Subcutaneous adipose tissue (tissue), 4 donors: ENCODE results near the gene UVRAG. TPM values are rescaled to one million over a fixed set of nuclear protein-coding genes. Genes with fewer than 3 reads are reported as not detected.

ENCODE experiments used
- total RNA-seq, 4 donors: library from RNA; depleted of rRNA; stranded (reverse); fragments of >200 nt; gene quantifications; one replicate each; pipeline ENCODE4 v1.1.0, GENCODE V29; 2016
- TF ChIP-seq, protein P1 (sequence below): fragments of 450-650 bp; IDR thresholded peaks from one replicate; pipeline ENCODE4 v1.5.1; 2016; ENCODE audit warnings: low read depth, mild to moderate bottlenecking, control low read depth, antibody characterized with exemption, moderate library complexity

Gene UVRAG
- total RNA-seq, 4 donors from 2014 or later = 59.7 to 108 (median 93.7) TPM

DNA sequence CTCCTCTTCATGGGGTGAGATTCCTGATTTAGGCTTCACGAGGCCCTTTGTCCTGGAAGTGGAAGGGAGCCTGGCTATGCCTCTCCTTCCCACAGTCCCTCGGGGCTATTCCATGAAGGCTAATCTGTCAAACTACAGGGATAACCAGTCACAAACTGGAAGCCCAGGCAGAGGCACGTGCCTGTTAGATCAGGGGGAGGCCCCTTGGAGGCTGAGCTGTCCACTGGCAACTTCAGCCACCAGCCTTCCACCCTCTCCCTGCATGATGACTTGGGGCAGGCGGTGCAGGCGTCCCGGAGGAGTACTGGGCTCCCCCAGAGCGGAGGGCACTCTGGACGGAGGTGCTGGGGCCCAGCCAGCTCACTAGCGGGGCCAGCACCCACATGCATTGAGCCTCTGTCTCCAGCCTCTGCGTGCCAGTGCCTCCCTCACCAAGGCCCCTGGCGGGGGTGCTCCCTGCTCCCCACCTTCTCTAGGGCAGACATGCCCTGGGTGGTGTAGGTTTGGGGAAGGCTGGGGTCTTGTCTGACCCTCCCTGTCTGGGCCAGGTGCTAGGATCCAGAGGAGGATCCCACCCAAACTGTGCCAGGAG is 348.4 kb downstream of the UVRAG start:
- TF ChIP-seq, protein P1, sequence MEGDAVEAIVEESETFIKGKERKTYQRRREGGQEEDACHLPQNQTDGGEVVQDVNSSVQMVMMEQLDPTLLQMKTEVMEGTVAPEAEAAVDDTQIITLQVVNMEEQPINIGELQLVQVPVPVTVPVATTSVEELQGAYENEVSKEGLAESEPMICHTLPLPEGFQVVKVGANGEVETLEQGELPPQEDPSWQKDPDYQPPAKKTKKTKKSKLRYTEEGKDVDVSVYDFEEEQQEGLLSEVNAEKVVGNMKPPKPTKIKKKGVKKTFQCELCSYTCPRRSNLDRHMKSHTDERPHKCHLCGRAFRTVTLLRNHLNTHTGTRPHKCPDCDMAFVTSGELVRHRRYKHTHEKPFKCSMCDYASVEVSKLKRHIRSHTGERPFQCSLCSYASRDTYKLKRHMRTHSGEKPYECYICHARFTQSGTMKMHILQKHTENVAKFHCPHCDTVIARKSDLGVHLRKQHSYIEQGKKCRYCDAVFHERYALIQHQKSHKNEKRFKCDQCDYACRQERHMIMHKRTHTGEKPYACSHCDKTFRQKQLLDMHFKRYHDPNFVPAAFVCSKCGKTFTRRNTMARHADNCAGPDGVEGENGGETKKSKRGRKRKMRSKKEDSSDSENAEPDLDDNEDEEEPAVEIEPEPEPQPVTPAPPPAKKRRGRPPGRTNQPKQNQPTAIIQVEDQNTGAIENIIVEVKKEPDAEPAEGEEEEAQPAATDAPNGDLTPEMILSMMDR = no peak

DNA sequence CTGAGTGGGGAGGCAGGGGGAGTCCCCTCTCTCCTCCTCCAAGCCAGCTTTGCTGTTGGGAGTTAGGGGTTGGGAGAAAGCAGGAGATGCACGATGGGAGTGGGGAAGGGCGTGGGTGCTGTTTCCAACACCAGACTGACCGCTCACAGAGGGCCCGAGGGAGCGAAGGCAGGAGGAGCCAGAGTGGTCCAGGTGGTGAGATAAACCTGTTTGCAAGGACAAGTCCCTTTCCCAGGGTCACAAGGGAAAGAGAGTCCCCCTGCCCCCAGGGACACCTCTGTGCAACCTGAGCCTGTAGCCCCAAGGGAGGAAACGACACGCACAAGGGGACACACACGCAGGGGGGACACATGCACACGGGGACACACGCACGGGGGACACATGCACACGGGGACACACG is 349.1 kb downstream of the UVRAG start:
- TF ChIP-seq, protein P1 = no peak

DNA sequence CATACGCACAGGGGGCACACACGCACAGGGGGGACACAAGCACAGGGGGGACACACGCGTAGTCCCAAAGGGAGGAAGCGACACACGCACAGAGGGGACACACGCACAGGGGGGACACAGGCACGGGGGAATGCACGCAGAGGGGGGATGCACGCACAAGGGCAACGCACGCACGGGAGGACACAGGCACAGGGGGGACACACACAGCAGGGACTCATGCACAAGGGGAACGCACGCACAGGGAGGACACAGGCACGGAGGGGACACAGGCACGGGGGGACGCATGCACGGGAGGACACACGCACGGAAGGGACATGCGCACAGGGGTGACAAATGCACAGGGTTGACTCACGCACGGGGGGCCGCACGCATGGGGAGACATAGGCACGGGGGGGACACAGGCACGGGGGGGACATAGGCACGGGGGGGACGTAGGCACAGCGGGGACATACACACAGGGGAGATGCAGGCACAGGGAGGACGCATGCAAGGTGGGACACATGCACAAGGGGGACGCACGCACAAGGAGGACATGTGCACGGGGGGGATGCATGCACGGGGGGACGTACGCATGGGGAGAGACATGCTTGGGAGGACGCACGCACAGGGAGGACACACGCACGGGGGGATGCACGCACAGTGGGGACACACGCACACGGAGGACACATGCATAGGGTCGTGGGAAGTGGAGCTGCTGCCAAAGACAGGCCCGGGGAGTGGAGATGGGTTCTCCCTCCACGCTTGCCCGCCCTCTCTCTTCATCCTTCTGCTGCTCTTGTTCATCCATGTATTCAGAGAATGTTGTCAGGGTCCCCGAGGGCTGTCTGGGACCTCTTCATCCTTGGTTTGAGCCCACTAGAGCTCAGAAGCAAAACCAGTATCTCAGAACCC is 350.1 kb downstream of the UVRAG start:
- TF ChIP-seq, protein P1 = no peak

DNA sequence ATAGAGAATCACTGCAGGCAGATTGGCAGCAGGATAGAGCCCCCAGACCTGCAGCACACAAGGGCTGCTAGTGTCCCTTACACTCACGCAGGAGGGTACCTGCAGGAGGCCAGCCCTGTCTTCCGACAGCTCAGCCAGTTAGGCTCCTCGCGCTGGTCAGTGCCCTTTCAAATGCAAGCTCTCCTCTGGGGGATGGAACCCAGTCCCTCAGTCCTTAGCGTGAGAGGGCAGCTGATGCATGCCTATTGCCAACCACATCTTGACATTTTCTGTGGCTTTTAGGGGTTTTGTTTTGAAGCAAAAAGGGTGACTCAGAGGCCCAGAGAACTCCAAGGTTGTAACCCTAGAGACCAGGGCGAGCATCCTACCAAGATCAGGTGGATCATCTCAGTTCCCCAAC is 351.3 kb downstream of the UVRAG start:
- TF ChIP-seq, protein P1 = no peak

DNA sequence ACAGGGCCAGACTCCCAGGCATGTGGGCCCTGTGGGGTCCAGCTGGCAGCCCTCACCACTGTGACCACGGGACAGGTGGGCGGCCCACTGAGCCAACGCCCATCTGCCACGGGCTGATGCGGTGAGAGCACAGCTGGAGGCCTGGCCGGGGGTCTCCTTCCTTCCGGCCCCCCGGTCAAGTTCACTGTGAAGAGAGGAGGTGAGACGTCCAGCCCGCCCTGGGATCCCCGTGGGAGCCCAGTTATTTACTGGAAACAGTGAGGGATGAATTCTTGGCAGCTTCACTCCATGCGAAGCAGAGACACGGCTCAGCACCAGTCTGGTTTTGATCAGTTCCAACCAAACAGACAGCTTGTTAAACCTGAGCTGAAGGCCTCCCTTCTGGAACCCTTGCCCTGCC is 352.6 kb downstream of the UVRAG start:
- TF ChIP-seq, protein P1 = no peak

DNA sequence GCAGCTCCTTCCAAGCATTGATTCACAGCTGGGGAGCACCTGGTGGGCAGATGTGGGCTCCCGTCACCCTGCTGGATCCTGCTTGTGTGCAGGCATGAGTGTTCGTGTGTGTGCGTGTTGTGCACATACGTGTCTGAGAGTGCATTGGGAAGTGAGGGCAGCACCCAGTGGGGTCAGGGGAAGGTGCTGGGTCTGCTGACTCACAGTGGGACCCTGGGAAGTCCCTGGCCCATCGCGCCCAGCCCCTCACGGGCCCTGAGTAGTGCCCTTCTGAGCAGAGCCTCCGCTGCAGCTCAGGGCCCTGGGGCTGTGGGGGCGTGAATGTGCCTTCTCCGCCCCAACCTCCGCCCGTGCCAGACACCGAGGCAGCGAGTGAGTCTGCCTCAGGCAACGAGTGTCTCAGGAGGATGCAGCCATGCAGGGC is 354.5 kb downstream of the UVRAG start:
- TF ChIP-seq, protein P1 = no peak

DNA sequence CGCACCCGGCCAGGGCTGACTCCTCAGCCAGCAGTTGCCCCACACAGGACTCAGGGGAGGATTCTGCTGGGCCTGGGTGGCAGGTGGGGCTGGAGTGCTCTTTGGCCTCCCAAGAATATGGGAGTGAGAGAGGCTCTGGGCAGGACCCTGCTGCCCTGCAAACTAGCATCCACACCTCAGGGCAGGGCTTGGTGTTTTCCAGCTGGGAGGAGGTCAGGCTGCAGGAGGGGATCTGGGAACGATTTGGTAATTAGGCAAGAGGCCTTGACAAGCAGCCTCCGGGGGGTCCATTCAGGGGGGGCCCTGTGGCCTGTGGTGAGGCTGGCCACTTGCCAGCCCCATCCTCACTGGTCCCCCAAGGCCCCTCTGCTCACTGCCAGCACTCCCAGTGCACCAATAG is 355.5 kb downstream of the UVRAG start:
- TF ChIP-seq, protein P1 = no peak
